ENCODE measurements around the gene POLR1C.

Gene POLR1C

GRCh38 chr6:43559328-43559727, 42.4 kb downstream of the POLR1C start:
- no peak overlapping the region for H3K27ac ChIP-seq (ENCODE audit: poor library complexity, severe bottlenecking)
- no peaks in the 10 kb centered on the region for H3K9me3 ChIP-seq (ENCODE audit: severe bottlenecking)
- no peak for ATAC-seq (ENCODE audit: low read depth)
- DNase-seq (ENCODE audit: low spot score), result no peak
- H3K36me3 ChIP-seq (ENCODE audit: low read depth), result peaks cover 100% of the 10 kb centered on the region
- H3K4me1 ChIP-seq (ENCODE audit: insufficient read depth, poor library complexity, severe bottlenecking), result no peaks in the 10 kb centered on the region
- no peak overlapping the region for H3K4me3 ChIP-seq (ENCODE audit: severe bottlenecking)
- H3K27me3 ChIP-seq (ENCODE audit: insufficient read depth, poor library complexity, severe bottlenecking), result no peaks in the 10 kb centered on the region
- TF ChIP-seq, protein P1, sequence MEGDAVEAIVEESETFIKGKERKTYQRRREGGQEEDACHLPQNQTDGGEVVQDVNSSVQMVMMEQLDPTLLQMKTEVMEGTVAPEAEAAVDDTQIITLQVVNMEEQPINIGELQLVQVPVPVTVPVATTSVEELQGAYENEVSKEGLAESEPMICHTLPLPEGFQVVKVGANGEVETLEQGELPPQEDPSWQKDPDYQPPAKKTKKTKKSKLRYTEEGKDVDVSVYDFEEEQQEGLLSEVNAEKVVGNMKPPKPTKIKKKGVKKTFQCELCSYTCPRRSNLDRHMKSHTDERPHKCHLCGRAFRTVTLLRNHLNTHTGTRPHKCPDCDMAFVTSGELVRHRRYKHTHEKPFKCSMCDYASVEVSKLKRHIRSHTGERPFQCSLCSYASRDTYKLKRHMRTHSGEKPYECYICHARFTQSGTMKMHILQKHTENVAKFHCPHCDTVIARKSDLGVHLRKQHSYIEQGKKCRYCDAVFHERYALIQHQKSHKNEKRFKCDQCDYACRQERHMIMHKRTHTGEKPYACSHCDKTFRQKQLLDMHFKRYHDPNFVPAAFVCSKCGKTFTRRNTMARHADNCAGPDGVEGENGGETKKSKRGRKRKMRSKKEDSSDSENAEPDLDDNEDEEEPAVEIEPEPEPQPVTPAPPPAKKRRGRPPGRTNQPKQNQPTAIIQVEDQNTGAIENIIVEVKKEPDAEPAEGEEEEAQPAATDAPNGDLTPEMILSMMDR (IDR thresholded peaks at IDR 0.05; ENCODE audit: poor library complexity, severe bottlenecking), result no peak

- Histone ChIP-seq H3K27me3 (ENCODE audit: insufficient read depth, poor library complexity, severe bottlenecking) (no peaks in the 10 kb centered on the region), H3K9me3 (ENCODE audit: severe bottlenecking) (no peaks in the 10 kb centered on the region), H3K4me1 (ENCODE audit: insufficient read depth, poor library complexity, severe bottlenecking) (no peaks in the 10 kb centered on the region), H3K36me3 (ENCODE audit: low read depth) (peaks cover 74% of the 10 kb centered on the region), H3K27ac (ENCODE audit: poor library complexity, severe bottlenecking) (no peak overlapping the region), H3K4me3 (ENCODE audit: severe bottlenecking) (no peak overlapping the region)
- TF ChIP-seq, protein P1 (IDR thresholded peaks at IDR 0.05; ENCODE audit: poor library complexity, severe bottlenecking), result no peak
- DNase-seq (ENCODE audit: low spot score) (no peak), ATAC-seq (ENCODE audit: low read depth) (no peak)
Observed at GRCh38 chr6:43570876-43571441, 54.1 kb downstream of the POLR1C start.
